Right hindlimb (tissue), 1 donor: ENCODE results near the gene NUP62CL.

Experiments
- DNase-seq: peaks from one replicate; pipeline ENCODE4 v3.0.0-alpha.2; 2018

The NUP62CL gene

GRCh38 chrX:107146670-107147069, 59.6 kb downstream of the NUP62CL start:
- no peak for DNase-seq

- no peak for DNase-seq
Observed at GRCh38 chrX:107135965-107136307, 70.3 kb downstream of the NUP62CL start.

- DNase-seq, result no peak
Observed at GRCh38 chrX:107135049-107135964, 70.9 kb downstream of the NUP62CL start.

GRCh38 chrX:107123750-107124149, 82.5 kb downstream of the NUP62CL start:
- DNase-seq, result no peak

- no peak for DNase-seq
Observed at GRCh38 chrX:107119283-107119682, 87.0 kb downstream of the NUP62CL start.

GRCh38 chrX:107118322-107119147, 87.7 kb downstream of the NUP62CL start, which contains the start of gene RBM41:
TSS of gene RBM41 (minus strand) at chrX:107118822. CDS start at chrX:107118773, 49 bp downstream.
- peak; percentile 84 for DNase-seq

GRCh38 chrX:107117993-107118321, 88.3 kb downstream of the NUP62CL start:
- DNase-seq, result no peak

- no peak for DNase-seq
Observed at GRCh38 chrX:107107459-107107858, 98.8 kb downstream of the NUP62CL start.

- no peak for DNase-seq
Observed at GRCh38 chrX:107102980-107103379, 103.3 kb downstream of the NUP62CL start.

GRCh38 chrX:107076158-107076557, 130.1 kb downstream of the NUP62CL start:
- DNase-seq, result no peak
